Measurements from ENCODE around the gene FAM236C.
"Not testable (repeated sequence)": the region's sequence is repeated elsewhere in the genome, so short reads cannot be mapped to it uniquely, and the experiment has no call there.

Gene FAM236C

DNA sequence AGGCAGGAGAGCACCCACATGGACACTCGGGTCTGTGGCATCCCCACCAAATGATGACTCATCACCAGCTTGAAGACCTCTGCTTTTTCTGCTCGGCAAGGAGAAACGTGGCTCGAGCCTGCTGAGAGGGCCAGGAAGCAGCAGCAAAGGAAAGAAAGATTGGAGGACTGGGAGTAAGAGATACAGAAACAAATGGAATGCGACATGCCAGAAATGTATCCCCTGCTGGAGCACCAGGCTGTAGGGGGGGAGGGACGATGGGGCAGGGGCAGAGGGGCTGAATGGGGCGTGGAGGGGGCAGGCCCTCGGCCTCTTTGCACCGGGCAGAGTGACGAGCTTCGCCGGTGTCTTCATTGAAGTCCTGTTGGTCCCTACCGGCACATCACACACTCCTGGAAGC, at the start of gene FAM236C:
FAM236C (plus strand) TSS at position 301 of the 400 bp plus-strand sequence. CDS start 100 bp downstream, outside the sequence.
- not testable (repeated sequence) for DNase-seq

GRCh38 chrX:72882898-72883297, 29.5 kb upstream of the FAM236C start:
- not testable (repeated sequence) for DNase-seq

GRCh38 chrX:72889740-72890139, 22.7 kb upstream of the FAM236C start:
- not testable (repeated sequence) for DNase-seq

- not testable (repeated sequence) for DNase-seq
Observed at GRCh38 chrX:72916096-72916495, 3.7 kb downstream of the FAM236C start.

- not testable (repeated sequence) for DNase-seq
Observed at GRCh38 chrX:72932283-72932682, 19.9 kb downstream of the FAM236C start.

DNA sequence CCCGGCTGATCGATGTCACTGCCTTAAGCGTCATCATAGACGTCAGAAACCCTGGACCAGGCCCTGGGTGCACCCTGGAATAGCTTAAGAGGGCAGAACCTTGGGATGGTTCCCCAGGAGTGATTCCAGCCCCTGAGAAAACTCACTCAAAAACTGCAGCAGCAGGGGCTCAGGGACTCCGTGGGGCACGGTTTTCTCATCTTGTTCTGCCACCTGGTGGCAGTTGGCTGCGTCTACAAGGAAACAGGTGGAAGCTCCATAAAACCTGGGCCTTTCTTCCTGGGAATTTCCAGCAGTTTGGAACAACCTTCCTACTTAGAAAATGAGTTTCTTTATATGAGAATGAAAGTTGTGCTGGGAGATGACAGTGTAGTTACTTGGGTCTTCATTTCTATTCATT, 24.0 kb downstream of the FAM236C start:
- DNase-seq = not testable (repeated sequence)

DNA sequence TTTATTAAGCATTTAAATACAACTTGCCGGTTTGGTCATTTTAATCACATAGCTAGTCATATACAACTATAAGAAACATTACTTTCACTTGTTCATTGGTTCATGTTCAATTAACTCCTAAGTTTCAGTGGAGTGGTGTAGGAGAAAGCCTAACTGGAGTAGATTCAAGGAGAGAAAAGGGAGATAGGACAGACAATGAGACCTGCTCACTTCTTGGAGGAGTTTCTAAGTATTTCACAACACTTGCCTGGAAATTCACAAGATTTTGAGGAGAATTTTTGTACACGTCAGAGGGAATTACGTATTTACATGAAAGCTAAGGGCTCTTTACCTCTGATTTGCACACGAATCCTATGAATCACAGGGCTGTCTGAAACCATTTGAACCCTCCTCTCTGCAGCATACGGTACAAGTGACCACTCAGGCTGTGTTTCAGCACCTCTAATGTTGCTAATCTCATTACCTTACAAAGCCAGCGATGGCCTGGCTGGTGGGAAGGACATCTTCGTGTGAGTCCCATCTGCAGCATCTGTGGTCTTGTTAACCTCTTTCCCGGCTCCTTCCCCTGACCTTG, 24.6 kb downstream of the FAM236C start:
- not testable (repeated sequence) for DNase-seq

- not testable (repeated sequence) for DNase-seq
Observed at GRCh38 chrX:72937906-72938305, 25.5 kb downstream of the FAM236C start, which contains the start of gene FAM236A. TSS of gene FAM236A (plus strand) at chrX:72938206. CDS start at chrX:72938263, 57 bp downstream.

DNA sequence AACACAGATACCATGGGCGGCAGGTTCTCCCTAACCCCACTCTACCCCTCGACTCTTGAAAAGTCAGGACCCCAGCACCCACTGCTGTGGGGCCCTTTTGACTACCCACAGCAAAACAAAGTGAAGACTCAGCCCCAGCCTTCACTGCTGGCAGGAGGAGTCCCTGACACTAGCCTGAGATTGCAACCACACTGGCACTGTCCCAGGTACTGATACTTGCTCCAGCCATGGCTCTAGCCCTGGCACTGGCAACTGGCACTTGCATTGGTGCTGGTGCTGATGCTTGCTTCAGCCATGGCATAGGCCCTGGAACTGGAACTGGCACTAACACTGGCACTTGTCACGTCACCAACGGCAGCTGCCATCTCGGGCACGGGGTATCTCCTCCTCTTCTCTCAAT, 29.9 kb downstream of the FAM236C start:
- not testable (repeated sequence) for DNase-seq

DNA sequence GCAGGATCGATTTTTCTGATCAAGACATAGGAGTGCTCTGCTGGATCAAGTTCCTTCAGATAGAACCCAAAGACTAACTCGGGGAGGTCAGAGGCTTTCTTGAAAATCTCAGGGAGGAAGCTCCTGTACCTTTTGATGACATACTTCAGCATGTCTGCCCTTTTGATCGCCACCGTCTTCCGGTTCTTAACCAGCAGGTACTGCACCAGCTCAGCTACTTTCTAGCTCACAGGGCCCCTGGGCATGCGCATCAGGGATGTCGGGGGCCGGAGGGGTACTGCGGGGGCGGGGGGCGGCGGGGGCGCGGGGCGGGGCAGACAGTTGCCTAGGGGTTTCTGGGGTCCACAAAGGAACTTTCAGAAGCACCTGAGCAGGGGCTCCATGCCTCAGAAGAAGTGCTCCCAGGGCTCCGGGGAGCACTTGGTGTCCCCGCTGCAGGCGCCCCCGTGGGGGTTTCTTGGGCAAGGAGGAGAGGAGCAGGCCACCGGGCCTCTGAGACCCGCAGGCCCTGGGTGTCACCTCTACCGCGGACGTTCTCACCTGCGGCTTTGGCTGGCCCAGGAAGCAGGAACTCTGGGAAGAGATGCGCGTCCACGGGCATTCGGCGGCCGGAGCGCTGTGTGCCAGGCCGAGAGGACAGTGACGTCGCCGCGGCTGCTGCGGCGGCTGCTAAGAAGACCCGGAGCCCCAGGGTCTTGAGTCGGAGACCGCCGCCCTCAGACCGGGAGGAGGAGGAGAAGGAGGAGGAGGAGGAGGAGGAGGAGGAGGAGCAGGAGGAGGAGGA, 30.8 kb downstream of the FAM236C start:
- not testable (repeated sequence) for DNase-seq

DNA sequence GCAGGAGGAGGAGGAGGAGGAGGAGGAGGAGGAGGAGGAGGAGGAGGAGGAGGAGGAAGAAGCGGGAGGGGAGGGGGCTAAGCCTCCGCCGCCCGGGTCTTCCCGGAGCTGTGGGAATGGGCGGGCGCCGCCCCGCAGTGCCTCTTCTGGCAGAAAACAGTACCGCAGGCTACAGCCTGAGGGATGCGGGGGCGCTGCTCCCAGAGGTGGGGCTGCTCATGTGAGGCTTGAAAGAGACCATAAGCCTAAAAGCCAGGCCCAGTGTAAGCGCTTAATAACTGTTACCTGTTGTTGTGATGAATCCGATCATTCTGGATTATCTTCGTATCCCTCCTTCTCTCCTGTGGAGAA, 31.4 kb downstream of the FAM236C start, which contains the start of gene DMRTC1:
DMRTC1 (minus strand) TSS at position 19 of the 351 bp plus-strand sequence. CDS start 68,143 bp downstream, outside the sequence.
- DNase-seq = not testable (repeated sequence)

GRCh38 chrX:72959971-72960370, 47.6 kb downstream of the FAM236C start:
- not testable (repeated sequence) for DNase-seq

All from activated CD4-positive, alpha-beta T cell treated with anti-CD3 and anti-CD28 coated beads for 1 hour (primary cell).